ENCODE data around the gene RAET1L.
"Not testable (repeated sequence)": the region's sequence is repeated elsewhere in the genome, so short reads cannot be mapped to it uniquely, and the experiment has no call there.

RAET1L gene

GRCh38 chr6:150013785-150014622 lies 11.3 kb downstream of the RAET1L start:
- not testable (repeated sequence) for H3K4me3 ChIP-seq (ENCODE audit: low read length); H3K36me3 ChIP-seq (ENCODE audit: control insufficient read depth, low read depth, low read length); H3K9me3 ChIP-seq (ENCODE audit: control insufficient read depth, low read depth, low read length); H3K4me1 ChIP-seq (ENCODE audit: control insufficient read depth, low read depth, low read length); H3K9ac ChIP-seq (ENCODE audit: low read length); H3K27ac ChIP-seq (ENCODE audit: low read length)
- H3K27me3 ChIP-seq (ENCODE audit: control insufficient read depth, insufficient read depth, low read length): peaks cover 96% of the 10 kb centered on the region

GRCh38 chr6:150012846-150013784 lies 12.2 kb downstream of the RAET1L start:
- not testable (repeated sequence) for H3K27ac ChIP-seq (ENCODE audit: low read length); H3K4me3 ChIP-seq (ENCODE audit: low read length); H3K36me3 ChIP-seq (ENCODE audit: control insufficient read depth, low read depth, low read length); H3K9ac ChIP-seq (ENCODE audit: low read length); H3K9me3 ChIP-seq (ENCODE audit: control insufficient read depth, low read depth, low read length); H3K4me1 ChIP-seq (ENCODE audit: control insufficient read depth, low read depth, low read length)
- peaks cover 99% of the 10 kb centered on the region for H3K27me3 ChIP-seq (ENCODE audit: control insufficient read depth, insufficient read depth, low read length)

DNA sequence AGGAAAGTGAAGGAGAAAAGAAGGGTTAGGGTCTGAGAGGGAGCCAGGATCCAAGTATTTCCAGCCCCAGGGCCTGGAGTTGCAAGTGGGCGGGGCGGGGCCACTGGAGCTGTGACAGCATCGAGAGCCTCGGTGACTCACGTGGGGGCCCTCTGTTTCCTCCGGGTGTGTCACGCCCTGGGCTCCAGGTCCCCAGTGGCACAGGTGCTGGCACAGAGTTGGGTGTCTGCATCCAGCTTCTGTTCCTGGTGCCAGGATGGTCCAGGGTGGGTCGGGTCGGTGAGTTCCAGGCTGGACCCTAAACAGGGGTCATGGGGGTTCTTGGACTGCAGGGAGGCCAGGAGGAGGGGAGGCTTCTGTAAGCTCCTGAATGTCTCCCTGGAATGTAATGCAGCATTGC lies 16.7 kb downstream of the RAET1L start:
- no peaks in the 10 kb centered on the region for H3K9me3 ChIP-seq (ENCODE audit: control insufficient read depth, low read depth, low read length)
- H3K9ac ChIP-seq (ENCODE audit: low read length): no peak overlapping the region
- peaks cover 3% of the 10 kb centered on the region for H3K4me1 ChIP-seq (ENCODE audit: control insufficient read depth, low read depth, low read length)
- H3K27ac ChIP-seq (ENCODE audit: low read length): no peak overlapping the region
- H3K27me3 ChIP-seq (ENCODE audit: control insufficient read depth, insufficient read depth, low read length): peaks cover 85% of the 10 kb centered on the region
- H3K4me3 ChIP-seq (ENCODE audit: low read length): no peak overlapping the region
- H3K36me3 ChIP-seq (ENCODE audit: control insufficient read depth, low read depth, low read length): no peaks in the 10 kb centered on the region

DNA sequence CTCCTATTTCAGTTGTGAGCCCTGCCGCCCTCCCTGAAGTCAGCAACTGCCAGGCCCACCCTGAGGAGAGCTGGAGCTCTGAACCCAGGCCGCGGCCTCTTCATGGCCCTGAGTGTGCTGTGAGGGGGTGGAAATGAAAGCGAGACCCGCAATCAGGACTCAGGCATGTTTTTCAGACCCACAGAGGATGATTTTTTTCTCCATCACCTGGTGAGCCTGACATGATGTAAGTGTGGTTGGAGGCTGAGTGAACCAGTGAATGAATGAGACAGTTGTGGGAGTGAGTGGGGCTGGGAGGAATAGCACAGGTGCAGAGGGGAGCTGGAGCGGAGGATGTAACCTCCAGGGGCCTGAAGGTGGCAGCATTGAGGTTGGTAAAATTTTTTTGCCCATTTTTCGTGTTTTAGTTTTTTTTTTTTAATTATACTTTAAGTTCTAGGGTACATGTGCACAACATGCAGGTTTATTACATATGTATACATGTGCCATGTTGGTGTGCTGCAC lies 18.3 kb downstream of the RAET1L start:
- Histone ChIP-seq H3K27ac (ENCODE audit: low read length) (no peak overlapping the region), H3K4me1 (ENCODE audit: control insufficient read depth, low read depth, low read length) (peaks cover 3% of the 10 kb centered on the region), H3K9me3 (ENCODE audit: control insufficient read depth, low read depth, low read length) (no peaks in the 10 kb centered on the region), H3K27me3 (ENCODE audit: control insufficient read depth, insufficient read depth, low read length) (peaks cover 83% of the 10 kb centered on the region), H3K36me3 (ENCODE audit: control insufficient read depth, low read depth, low read length) (no peaks in the 10 kb centered on the region), H3K4me3 (ENCODE audit: low read length) (no peak overlapping the region), H3K9ac (ENCODE audit: low read length) (no peak overlapping the region)

GRCh38 chr6:150005761-150006651 lies 19.3 kb downstream of the RAET1L start:
- H3K27me3 ChIP-seq (ENCODE audit: control insufficient read depth, insufficient read depth, low read length): peaks cover 74% of the 10 kb centered on the region
- no peak overlapping the region for H3K9ac ChIP-seq (ENCODE audit: low read length)
- no peak overlapping the region for H3K27ac ChIP-seq (ENCODE audit: low read length)
- H3K4me3 ChIP-seq (ENCODE audit: low read length): peak overlapping the region; percentile 69
- peaks cover 3% of the 10 kb centered on the region for H3K4me1 ChIP-seq (ENCODE audit: control insufficient read depth, low read depth, low read length)
- H3K36me3 ChIP-seq (ENCODE audit: control insufficient read depth, low read depth, low read length): no peaks in the 10 kb centered on the region
- no peaks in the 10 kb centered on the region for H3K9me3 ChIP-seq (ENCODE audit: control insufficient read depth, low read depth, low read length)

DNA sequence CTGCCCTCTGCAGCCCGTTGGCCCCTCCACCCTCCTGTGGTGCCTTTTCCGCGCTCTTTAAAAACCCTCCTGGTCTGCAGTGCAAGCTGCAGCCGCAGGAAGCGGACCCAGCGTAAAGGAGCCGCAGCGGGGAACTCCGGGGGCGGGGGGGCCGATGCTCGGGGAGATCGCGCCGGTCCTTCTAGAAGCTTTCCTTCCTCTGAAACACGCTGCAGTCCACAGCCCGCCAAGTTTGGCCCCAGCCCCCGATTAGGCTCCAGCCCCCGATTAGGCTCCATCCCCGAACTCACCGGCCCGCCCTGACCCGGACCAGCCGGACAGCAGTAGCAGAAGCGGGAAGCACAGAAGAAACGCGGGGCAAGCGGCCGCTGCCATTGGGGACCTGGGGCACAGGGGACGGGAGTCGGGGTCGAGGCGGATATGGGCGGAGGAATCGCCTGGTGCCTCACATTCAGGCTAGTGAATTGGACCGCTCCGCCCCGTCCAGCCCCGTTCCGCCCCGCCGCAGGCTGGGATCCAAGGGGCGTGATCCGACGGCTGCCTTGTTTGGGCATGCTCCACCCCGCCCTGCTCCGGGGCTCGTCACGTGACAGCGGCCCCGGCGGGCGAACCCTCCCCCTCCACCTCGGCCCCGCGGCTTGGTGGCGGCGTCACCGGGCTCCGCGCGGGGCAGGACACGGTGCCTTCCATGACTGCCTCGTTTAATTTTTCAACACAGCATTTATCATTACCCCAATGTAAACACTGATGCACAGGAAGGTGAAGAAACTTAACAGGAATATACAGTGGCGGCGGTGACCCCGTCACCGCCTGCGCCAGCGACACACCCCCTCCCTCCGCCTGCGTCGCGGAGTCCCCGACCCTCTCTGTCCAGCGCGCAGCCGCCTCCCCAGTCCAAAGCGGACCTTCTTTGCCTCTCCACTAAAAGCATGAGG lies 20.3 kb downstream of the RAET1L start:
- no peaks in the 10 kb centered on the region for H3K9me3 ChIP-seq (ENCODE audit: control insufficient read depth, low read depth, low read length)
- H3K36me3 ChIP-seq (ENCODE audit: control insufficient read depth, low read depth, low read length): no peaks in the 10 kb centered on the region
- H3K4me1 ChIP-seq (ENCODE audit: control insufficient read depth, low read depth, low read length): peaks cover 3% of the 10 kb centered on the region
- no peak overlapping the region for H3K27ac ChIP-seq (ENCODE audit: low read length)
- H3K27me3 ChIP-seq (ENCODE audit: control insufficient read depth, insufficient read depth, low read length): peaks cover 69% of the 10 kb centered on the region
- H3K4me3 ChIP-seq (ENCODE audit: low read length): peak overlapping the region; percentile 69
- peak overlapping the region; percentile 38 for H3K9ac ChIP-seq (ENCODE audit: low read length)

GRCh38 chr6:150004101-150004782 lies 21.1 kb downstream of the RAET1L start:
- Histone ChIP-seq H3K27ac (ENCODE audit: low read length) (no peak overlapping the region), H3K4me1 (ENCODE audit: control insufficient read depth, low read depth, low read length) (peaks cover 3% of the 10 kb centered on the region), H3K9me3 (ENCODE audit: control insufficient read depth, low read depth, low read length) (no peaks in the 10 kb centered on the region), H3K36me3 (ENCODE audit: control insufficient read depth, low read depth, low read length) (no peaks in the 10 kb centered on the region), H3K27me3 (ENCODE audit: control insufficient read depth, insufficient read depth, low read length) (peaks cover 61% of the 10 kb centered on the region), H3K4me3 (ENCODE audit: low read length) (peak overlapping the region; percentile 69), H3K9ac (ENCODE audit: low read length) (peak overlapping the region; percentile 38)

DNA sequence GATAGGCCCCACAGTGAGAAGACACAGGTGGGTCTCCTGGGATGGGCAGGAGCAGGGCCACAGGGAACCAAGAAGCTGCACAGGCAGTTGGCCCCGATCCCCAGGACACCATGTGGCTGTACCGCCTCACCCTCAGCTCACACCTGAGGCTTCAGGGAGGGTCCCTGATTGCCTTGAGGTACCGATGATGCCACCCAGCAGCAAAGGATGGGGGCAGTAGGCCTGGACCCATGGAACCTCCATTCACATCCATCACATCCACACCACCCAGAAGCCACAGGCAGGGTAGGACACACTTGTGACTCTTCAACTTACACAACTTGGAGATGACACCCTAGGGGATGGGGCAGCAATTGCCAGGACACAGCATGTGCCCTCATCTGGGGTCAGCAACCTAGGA lies 21.7 kb downstream of the RAET1L start:
- H3K9ac ChIP-seq (ENCODE audit: low read length); H3K9me3 ChIP-seq (ENCODE audit: control insufficient read depth, low read depth, low read length); H3K4me3 ChIP-seq (ENCODE audit: low read length); H3K36me3 ChIP-seq (ENCODE audit: control insufficient read depth, low read depth, low read length); H3K4me1 ChIP-seq (ENCODE audit: control insufficient read depth, low read depth, low read length); H3K27ac ChIP-seq (ENCODE audit: low read length): not testable (repeated sequence)
- peaks cover 54% of the 10 kb centered on the region for H3K27me3 ChIP-seq (ENCODE audit: control insufficient read depth, insufficient read depth, low read length)

DNA sequence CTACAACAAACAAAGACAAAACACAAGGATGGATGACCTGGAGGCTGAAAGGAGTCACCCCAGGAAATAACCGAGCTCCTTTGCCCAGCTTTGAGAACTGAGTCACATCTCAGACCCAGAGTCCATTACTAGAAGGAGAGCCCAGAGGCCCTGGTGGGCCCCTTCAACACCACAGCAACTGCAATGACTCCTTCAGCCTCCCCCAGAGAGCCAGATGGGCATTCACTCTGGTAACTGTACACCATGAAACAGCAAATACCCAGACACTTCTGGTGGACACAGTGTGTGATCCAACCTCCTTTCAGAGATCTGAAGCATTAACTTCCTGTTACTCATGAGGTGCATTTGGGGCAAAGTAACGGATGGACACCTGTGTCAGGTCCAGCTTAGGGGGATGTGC lies 22.6 kb downstream of the RAET1L start:
- H3K9me3 ChIP-seq (ENCODE audit: control insufficient read depth, low read depth, low read length): no peaks in the 10 kb centered on the region
- H3K27ac ChIP-seq (ENCODE audit: low read length): no peak overlapping the region
- peaks cover 3% of the 10 kb centered on the region for H3K4me1 ChIP-seq (ENCODE audit: control insufficient read depth, low read depth, low read length)
- no peak overlapping the region for H3K4me3 ChIP-seq (ENCODE audit: low read length)
- H3K27me3 ChIP-seq (ENCODE audit: control insufficient read depth, insufficient read depth, low read length): peaks cover 50% of the 10 kb centered on the region
- H3K9ac ChIP-seq (ENCODE audit: low read length): no peak overlapping the region
- no peaks in the 10 kb centered on the region for H3K36me3 ChIP-seq (ENCODE audit: control insufficient read depth, low read depth, low read length)

Measured in iPS-18a (cell line).